ENCODE results near the gene CRX. TPM values are rescaled to one million over a fixed set of nuclear protein-coding genes. Genes with fewer than 3 reads are reported as not detected.

The CRX gene
- total RNA-seq, 2 donors from 2014 or later = not detected

DNA sequence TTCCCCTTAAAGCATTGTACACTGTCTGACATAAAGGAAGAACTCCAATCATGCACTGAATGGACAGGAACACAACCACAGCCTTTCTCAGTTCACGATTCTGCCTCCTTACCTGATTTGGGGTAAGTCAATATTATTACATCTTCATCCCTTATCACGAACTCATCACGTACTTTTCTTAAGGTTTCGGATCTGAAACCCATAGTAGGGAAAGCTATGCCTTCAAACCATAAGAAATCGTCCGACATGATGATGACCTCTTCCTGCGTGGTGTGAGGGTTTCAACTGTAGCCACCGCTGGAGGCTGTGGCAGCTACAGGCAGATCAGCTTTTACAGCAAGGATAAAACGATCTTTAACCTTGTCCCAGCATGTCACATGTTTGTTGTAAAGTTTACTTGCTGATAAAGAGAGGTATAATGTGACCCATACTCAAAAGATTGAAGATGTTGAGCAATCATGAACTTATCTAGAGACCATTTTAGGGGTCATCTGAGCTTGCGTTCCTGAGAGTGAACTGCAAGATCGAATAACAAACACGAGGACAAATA lies 64.3 kb downstream of the CRX start, which contains the start of gene SULT2A1:
Gene SULT2A1, minus strand, starts transcription at position 306 of the 550 bp plus-strand sequence. Its CDS starts 58 bp downstream, at position 248.
- Mint-ChIP-seq H3K27me3 (ENCODE audit: low read depth) (peaks cover 15% of the 10 kb centered on the region), H3K36me3 (ENCODE audit: insufficient read depth in 2 of 2) (no peaks in the 10 kb centered on the region)

DNA sequence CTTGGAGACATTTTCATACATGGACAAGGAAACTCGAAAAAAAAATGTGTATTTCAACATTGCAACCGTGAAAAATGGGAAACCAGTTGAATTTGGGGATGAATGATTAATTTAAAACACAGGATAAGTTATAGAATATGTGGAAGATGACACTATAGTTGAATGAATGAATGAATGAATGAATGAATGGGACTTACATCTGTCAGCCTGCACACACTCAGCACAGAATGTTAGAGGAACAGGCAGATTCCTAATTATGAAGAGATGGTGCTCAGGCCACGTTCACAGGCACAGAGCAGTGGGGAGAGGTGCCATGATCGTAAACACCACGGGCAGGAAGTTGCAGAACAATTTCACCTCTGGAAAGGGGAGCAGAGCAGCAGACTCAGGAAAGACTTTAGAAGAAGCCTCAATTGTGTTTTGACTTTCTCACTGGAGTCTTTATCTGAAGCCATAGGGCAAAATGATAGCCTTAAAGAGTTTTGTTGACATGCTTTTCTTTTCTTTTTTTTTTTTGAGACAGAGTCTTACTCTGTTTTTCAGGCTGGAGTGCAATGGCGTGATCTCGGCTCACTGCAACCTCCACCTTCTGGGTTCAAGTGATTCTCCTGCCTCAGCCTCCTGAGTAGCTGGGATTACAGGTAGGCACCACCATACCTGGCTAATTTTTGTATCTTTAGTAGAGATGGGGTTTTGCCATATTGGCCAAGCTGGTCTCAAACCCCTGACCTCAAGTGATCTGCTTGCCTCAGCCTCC lies 69.3 kb downstream of the CRX start:
- Mint-ChIP-seq H3K4me1 (ENCODE audit: low read depth) (no peaks in the 10 kb centered on the region), H3K27me3 (ENCODE audit: low read depth) (peaks cover 2% of the 10 kb centered on the region), H3K4me3 (no peak overlapping the region), H3K36me3 (ENCODE audit: insufficient read depth in 2 of 2) (peaks cover 0 to 1% of the 10 kb centered on the region in 2 donors), H3K27ac (no peak overlapping the region), H3K9me3 (peaks cover 0 to 2% of the 10 kb centered on the region in 2 donors)
- no peak for DNase-seq
- ATAC-seq (replicated peaks in 1 of 2) = no peak

More for the DNA sequence above, 64.3 kb downstream of the CRX start, which contains the start of gene SULT2A1:
- no peak for ATAC-seq (replicated peaks in 1 of 2)
- Mint-ChIP-seq H3K4me3 (no peak within 1 kb of the TSS), H3K4me1 (ENCODE audit: low read depth) (no peaks in the 10 kb centered on the region), H3K27ac (no peak within 1 kb of the TSS), H3K9me3 (no peaks in the 10 kb centered on the region)
- no peak for DNase-seq

DNA sequence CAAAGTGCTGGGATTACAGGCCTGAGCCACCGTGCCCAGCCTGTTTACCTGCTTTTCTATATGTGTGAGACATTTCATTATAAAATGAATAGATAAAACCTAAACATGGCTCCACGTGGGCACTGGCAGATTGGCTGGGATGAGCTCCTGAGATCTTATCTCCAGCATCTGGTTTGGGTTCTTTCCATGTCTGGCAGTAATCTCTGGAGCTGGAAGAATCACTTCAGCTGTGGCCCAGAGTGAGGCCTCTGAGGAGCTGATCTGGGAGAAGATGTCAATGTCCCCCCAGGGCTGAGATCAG lies 69.8 kb downstream of the CRX start:
- H3K27me3 Mint-ChIP-seq (ENCODE audit: low read depth) = no peaks in the 10 kb centered on the region
- peaks cover 2% of the 10 kb centered on the region in 2 donors for H3K9me3 Mint-ChIP-seq
- no peak overlapping the region for H3K4me3 Mint-ChIP-seq
- peaks cover 0 to 1% of the 10 kb centered on the region in 2 donors for H3K36me3 Mint-ChIP-seq (ENCODE audit: insufficient read depth in 2 of 2)
- ATAC-seq (replicated peaks in 1 of 2) (no peak), DNase-seq (no peak)
- no peaks in the 10 kb centered on the region for H3K4me1 Mint-ChIP-seq (ENCODE audit: low read depth)
- H3K27ac Mint-ChIP-seq = no peak overlapping the region

DNA sequence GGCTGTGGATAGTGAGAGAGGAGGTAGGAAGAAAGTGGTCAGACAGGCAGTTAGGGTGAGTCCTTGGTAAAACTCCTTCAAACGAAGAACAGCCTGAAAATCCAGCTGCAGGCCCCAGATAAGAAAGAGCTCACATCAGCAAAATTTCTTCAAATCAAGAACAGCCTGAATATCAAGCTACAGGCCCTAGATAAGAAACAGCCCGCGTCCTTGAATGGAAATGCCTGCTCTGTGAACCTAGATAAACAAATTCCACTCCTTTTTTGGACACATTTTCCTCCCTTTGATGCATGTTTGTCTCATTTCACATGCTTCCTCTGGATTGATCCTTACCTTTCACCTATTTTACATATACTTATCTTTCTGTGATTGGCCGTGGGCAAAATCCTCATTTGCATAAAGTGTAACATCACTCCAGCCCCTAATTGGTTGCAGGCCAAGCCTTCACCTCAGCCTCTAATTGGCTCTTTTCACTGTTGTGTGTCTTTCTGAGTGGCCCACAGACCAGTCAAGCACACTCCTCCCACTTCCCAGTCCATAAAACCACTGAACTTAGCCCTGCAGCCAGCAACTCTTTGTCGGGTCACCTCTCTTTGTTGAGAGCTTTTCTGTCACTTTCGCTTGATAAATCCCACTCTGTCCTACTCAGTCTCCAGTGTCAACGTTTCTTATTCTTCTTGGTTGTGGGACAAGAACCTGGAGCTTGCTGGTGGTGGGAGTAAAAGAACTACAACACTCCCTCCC lies 70.4 kb downstream of the CRX start:
- H3K4me1 Mint-ChIP-seq (ENCODE audit: low read depth) = no peaks in the 10 kb centered on the region
- peaks cover 0 to 1% of the 10 kb centered on the region in 2 donors for H3K36me3 Mint-ChIP-seq (ENCODE audit: insufficient read depth in 2 of 2)
- DNase-seq (no peak), ATAC-seq (replicated peaks in 1 of 2) (no peak)
- H3K4me3 Mint-ChIP-seq = no peak overlapping the region
- no peaks in the 10 kb centered on the region for H3K27me3 Mint-ChIP-seq (ENCODE audit: low read depth)
- peaks cover 2% of the 10 kb centered on the region in 2 donors for H3K9me3 Mint-ChIP-seq
- H3K27ac Mint-ChIP-seq = no peak overlapping the region

Other genes with a start within 250 kb of the CRX start
- under 1 TPM; 0.69 to 0.96 TPM for gene ZNF541, start 248.8 kb upstream of the CRX start, total RNA-seq
- gene BICRA, start 212.8 kb upstream of the CRX start, total RNA-seq = 10 to 100 TPM; 17.0 to 17.9 TPM
- 1 to 10 TPM; 1.6 to 2.9 TPM for gene EHD2, start 108.5 kb upstream of the CRX start, total RNA-seq
- gene NOP53, start 76.4 kb upstream of the CRX start, total RNA-seq = 100 to 1,000 TPM; 405 to 415 TPM
- gene SELENOW, start 43.2 kb upstream of the CRX start, total RNA-seq = 10 to 100 TPM; 73.4 to 79.5 TPM
- gene TPRX1, start 17.4 kb upstream of the CRX start, total RNA-seq = not detected
- not detected for gene TPRX2, start 37.3 kb downstream of the CRX start, total RNA-seq
- gene SULT2A1, start 64.4 kb downstream of the CRX start, total RNA-seq = not detected
- not detected for gene BSPH1, start 170.2 kb downstream of the CRX start, total RNA-seq
- not detected for gene ELSPBP1, start 172.7 kb downstream of the CRX start, total RNA-seq
- not detected for gene CABP5, start 222.1 kb downstream of the CRX start, total RNA-seq